ENCODE results near the gene HOOK1. TPM values are rescaled to one million over a fixed set of nuclear protein-coding genes. Genes with fewer than 3 reads are reported as not detected.

The HOOK1 gene
- total RNA-seq, 2 experiments from 2014 or later, result 18.1 to 19.4 TPM

DNA sequence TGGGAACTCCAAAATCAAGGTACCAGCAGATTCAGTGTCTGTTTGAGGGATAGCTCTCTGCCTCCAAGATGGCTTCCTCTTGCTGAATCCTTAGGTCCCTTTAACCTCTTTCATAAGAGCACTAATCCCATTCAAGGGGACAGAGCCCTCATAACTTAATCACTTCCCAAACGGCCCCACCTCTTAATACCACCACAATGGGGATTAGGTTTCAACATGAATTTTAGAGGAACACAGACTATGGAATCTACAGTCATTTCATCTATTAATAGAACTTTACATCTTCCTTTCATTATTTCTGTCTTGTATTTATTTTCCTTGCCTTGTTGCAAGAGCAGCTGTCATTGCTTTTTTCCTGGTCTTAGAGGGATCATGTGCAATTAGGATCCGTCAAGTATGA lies 30.3 kb downstream of the HOOK1 start:
- Mint-ChIP-seq H3K4me3 (no peak overlapping the region), H3K27me3 (no peaks in the 10 kb centered on the region), H3K9me3 (no peaks in the 10 kb centered on the region), H3K36me3 (ENCODE audit: low read depth) (peaks cover 87% of the 10 kb centered on the region), H3K4me1 (ENCODE audit: low read depth) (peaks cover 4% of the 10 kb centered on the region), H3K27ac (no peak overlapping the region)
- TF ChIP-seq, protein P1, sequence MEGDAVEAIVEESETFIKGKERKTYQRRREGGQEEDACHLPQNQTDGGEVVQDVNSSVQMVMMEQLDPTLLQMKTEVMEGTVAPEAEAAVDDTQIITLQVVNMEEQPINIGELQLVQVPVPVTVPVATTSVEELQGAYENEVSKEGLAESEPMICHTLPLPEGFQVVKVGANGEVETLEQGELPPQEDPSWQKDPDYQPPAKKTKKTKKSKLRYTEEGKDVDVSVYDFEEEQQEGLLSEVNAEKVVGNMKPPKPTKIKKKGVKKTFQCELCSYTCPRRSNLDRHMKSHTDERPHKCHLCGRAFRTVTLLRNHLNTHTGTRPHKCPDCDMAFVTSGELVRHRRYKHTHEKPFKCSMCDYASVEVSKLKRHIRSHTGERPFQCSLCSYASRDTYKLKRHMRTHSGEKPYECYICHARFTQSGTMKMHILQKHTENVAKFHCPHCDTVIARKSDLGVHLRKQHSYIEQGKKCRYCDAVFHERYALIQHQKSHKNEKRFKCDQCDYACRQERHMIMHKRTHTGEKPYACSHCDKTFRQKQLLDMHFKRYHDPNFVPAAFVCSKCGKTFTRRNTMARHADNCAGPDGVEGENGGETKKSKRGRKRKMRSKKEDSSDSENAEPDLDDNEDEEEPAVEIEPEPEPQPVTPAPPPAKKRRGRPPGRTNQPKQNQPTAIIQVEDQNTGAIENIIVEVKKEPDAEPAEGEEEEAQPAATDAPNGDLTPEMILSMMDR (IDR thresholded peaks at IDR 0.05), result no peak
- Histone ChIP-seq H3K4me3 (ENCODE audit: low read length) (no peak overlapping the region), H3K9me3 (ENCODE audit: control insufficient read depth in 1 of 2, insufficient read depth in 1 of 2, low read length in 2 of 2) (no peaks in the 10 kb centered on the region), H3K4me1 (ENCODE audit: insufficient read depth, low read length) (no peaks in the 10 kb centered on the region), H3K27me3 (ENCODE audit: control insufficient read depth in 1 of 2, insufficient read depth in 2 of 2, low read length in 2 of 2) (no peaks in the 10 kb centered on the region), H3K27ac (ENCODE audit: low read depth in 1 of 2, low read length in 2 of 2) (no peak overlapping the region), H3K36me3 (ENCODE audit: insufficient read depth, low read length) (peaks cover 9% of the 10 kb centered on the region)
- ChIA-PET POLR2A (no interaction called here), CTCF (no interaction called here)
- DNase-seq (no peak), ATAC-seq (ENCODE audit: poor library complexity) (no peak)
- intact Hi-C loops (cut with DNase I, micrococcal nuclease), result no loop called here

DNA sequence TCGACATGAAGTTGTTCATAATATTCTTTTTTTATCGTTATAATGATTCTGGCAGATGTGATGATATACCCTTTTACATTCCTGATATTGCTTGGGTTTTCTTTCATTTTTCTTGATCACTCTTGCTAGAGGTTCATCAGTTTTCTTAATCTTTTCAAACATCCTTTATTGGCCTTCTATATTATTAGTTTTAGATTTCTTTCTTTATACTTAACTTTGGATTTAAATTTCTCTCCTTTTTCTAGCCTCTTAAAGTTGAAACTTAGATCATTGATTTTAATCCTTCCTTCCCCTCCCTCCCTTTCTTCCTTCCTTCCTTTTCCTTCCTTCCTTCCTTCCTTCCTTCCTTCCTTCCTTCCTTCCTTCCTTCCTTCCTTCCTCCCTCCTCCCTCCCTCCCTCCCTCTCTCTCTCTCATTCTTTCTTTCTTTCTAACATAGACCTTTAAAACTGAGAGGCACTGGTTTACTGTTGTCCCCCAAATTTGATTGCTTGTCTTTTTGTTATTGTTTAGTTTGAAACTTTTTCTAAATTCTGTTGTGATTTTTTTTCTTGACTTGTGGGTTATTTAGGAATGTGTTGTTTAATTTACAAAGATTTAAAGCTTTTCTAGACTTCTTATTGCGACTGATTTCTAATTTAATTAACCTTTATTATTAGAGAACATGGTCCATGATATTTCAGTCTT lies 31.6 kb downstream of the HOOK1 start:
- intact Hi-C loops (cut with DNase I, micrococcal nuclease), result no loop called here
- ChIA-PET CTCF (no interaction called here), POLR2A (interaction anchor here (1.0 kb wide), 1 partner anchor 32 kb away, joined by 3 read pairs; the partner anchor contains the start of gene HOOK1)
- H3K27me3 Mint-ChIP-seq, result no peaks in the 10 kb centered on the region
- H3K36me3 Mint-ChIP-seq (ENCODE audit: low read depth), result peaks cover 83% of the 10 kb centered on the region
- no peak overlapping the region for H3K4me3 ChIP-seq (ENCODE audit: low read length)
- H3K27ac Mint-ChIP-seq, result no peak overlapping the region
- H3K4me1 ChIP-seq (ENCODE audit: insufficient read depth, low read length), result no peaks in the 10 kb centered on the region
- no peak for ATAC-seq (ENCODE audit: poor library complexity)
- H3K9me3 Mint-ChIP-seq, result no peaks in the 10 kb centered on the region
- H3K27me3 ChIP-seq (ENCODE audit: control insufficient read depth in 1 of 2, insufficient read depth in 2 of 2, low read length in 2 of 2), result no peaks in the 10 kb centered on the region
- peaks cover 9% of the 10 kb centered on the region for H3K36me3 ChIP-seq (ENCODE audit: insufficient read depth, low read length)
- H3K9me3 ChIP-seq (ENCODE audit: control insufficient read depth in 1 of 2, insufficient read depth in 1 of 2, low read length in 2 of 2), result no peaks in the 10 kb centered on the region
- TF ChIP-seq, protein P1 (IDR thresholded peaks at IDR 0.05), result no peak
- no peak overlapping the region for H3K27ac ChIP-seq (ENCODE audit: low read depth in 1 of 2, low read length in 2 of 2)
- peaks cover 4% of the 10 kb centered on the region for H3K4me1 Mint-ChIP-seq (ENCODE audit: low read depth)
- no peak overlapping the region for H3K4me3 Mint-ChIP-seq
- DNase-seq, result no peak

DNA sequence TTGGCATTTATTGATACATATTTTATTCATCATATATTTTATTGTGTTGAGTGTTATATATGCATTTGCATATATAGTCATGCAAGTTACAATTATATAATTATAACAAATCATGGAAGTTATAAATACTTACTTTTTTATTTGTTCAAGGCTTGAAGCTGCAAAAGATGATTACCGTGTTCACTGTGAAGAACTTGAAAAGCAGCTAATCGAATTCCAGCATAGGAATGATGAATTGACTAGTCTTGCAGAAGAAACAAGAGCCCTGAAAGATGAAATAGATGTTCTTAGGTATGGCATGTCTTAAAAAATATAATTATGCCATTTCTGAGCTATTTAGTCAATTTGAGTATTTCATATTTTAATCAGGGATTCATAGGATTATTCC lies 32.1 kb downstream of the HOOK1 start:
- Mint-ChIP-seq H3K4me3 (no peak overlapping the region), H3K36me3 (ENCODE audit: low read depth) (peaks cover 82% of the 10 kb centered on the region), H3K27ac (no peak overlapping the region), H3K9me3 (no peaks in the 10 kb centered on the region), H3K27me3 (no peaks in the 10 kb centered on the region), H3K4me1 (ENCODE audit: low read depth) (peaks cover 4% of the 10 kb centered on the region)
- Histone ChIP-seq H3K4me3 (ENCODE audit: low read length) (no peak overlapping the region), H3K27me3 (ENCODE audit: control insufficient read depth in 1 of 2, insufficient read depth in 2 of 2, low read length in 2 of 2) (no peaks in the 10 kb centered on the region), H3K36me3 (ENCODE audit: insufficient read depth, low read length) (peaks cover 9% of the 10 kb centered on the region), H3K27ac (ENCODE audit: low read depth in 1 of 2, low read length in 2 of 2) (no peak overlapping the region), H3K9me3 (ENCODE audit: control insufficient read depth in 1 of 2, insufficient read depth in 1 of 2, low read length in 2 of 2) (no peaks in the 10 kb centered on the region), H3K4me1 (ENCODE audit: insufficient read depth, low read length) (no peaks in the 10 kb centered on the region)
- ChIA-PET POLR2A (interaction anchor here (1.0 kb wide), 1 partner anchor 32 kb away, joined by 3 read pairs; the partner anchor contains the start of gene HOOK1), CTCF (no interaction called here)
- DNase-seq (no peak), ATAC-seq (ENCODE audit: poor library complexity) (no peak)
- TF ChIP-seq, protein P1 (IDR thresholded peaks at IDR 0.05), result no peak
- intact Hi-C loops (cut with DNase I, micrococcal nuclease), result no loop called here

Measured in CD4-positive, alpha-beta T cell (primary cell).